ENCODE data around the gene SLC1A2.

SLC1A2 gene

DNA sequence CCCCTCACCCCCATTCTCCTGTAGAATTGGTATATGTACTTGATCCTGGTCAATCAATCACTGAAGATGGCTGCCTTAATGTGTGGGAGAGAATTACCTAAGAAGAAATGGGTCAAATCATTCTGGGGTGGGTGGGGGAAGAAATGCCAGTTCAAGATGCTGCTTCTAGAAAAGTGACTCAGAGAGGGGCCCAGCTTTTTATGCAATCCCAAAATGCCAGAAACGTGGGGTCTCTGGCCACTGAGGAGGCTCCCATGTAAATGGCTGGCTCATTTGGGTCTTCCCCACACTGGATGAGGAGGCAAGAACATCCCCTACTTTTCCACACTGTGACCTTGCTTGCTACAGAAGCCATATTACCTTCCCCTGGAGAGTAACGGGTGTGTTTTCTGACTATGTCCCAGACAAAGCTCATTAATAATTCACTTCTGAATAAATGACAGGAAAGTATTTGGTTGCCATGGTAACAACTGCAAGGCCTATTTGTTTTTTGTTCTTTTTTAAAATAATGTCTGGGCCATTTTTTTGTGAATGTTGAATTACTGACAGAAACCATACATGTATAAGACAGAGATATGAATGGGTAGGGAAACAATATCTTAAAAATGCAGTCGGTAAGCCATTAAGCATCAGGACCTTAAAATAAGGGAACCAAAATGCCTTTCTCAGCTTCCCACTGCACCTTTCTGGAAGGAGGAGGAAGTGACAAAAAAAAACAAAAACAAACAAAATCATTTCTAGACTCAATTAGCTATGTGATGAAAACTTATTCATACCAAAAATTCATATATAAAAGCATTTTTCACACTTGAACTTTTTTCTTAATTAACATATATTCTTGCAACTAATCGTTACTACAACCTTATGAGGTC, 32.0 kb downstream of the SLC1A2 start:
- Histone ChIP-seq H3K79me2 (ENCODE audit: insufficient read depth, low read length) (no peaks in the 10 kb centered on the region), H4K20me1 (ENCODE audit: low read depth, low read length) (no peaks in the 10 kb centered on the region), H3K36me3 (ENCODE audit: low read length) (no peaks in the 10 kb centered on the region), H3K9ac (ENCODE audit: low read length) (no peak overlapping the region), H3F3A (ENCODE audit: insufficient read depth) (no peaks in the 10 kb centered on the region), H3K9me3 (ENCODE audit: insufficient read depth, low read length) (no peaks in the 10 kb centered on the region), H3K4me2 (ENCODE audit: low read depth, low read length, poor library complexity, severe bottlenecking) (no peak overlapping the region), H2AFZ (ENCODE audit: low read depth, low read length, severe bottlenecking) (no peak overlapping the region), H3K27me3 (ENCODE audit: low read length) (no peaks in the 10 kb centered on the region), H3K9me2 (replicated peaks; ENCODE audit: insufficient read depth, low read length) (no peaks in the 10 kb centered on the region), H3K4me3 (ENCODE audit: insufficient read depth, low read length, poor library complexity, severe bottlenecking) (no peak overlapping the region), H3K27ac (ENCODE audit: low read depth, low read length) (no peak overlapping the region)
- TF ChIP-seq EZH2phosphoT487 (conservative IDR thresholded peaks at IDR 0.05; ENCODE audit: low read length): no peak
- TF ChIP-seq, protein P1, sequence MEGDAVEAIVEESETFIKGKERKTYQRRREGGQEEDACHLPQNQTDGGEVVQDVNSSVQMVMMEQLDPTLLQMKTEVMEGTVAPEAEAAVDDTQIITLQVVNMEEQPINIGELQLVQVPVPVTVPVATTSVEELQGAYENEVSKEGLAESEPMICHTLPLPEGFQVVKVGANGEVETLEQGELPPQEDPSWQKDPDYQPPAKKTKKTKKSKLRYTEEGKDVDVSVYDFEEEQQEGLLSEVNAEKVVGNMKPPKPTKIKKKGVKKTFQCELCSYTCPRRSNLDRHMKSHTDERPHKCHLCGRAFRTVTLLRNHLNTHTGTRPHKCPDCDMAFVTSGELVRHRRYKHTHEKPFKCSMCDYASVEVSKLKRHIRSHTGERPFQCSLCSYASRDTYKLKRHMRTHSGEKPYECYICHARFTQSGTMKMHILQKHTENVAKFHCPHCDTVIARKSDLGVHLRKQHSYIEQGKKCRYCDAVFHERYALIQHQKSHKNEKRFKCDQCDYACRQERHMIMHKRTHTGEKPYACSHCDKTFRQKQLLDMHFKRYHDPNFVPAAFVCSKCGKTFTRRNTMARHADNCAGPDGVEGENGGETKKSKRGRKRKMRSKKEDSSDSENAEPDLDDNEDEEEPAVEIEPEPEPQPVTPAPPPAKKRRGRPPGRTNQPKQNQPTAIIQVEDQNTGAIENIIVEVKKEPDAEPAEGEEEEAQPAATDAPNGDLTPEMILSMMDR (IDR thresholded peaks at IDR 0.05; ENCODE audit: insufficient read depth, low read length, poor library complexity, severe bottlenecking): no peak

DNA sequence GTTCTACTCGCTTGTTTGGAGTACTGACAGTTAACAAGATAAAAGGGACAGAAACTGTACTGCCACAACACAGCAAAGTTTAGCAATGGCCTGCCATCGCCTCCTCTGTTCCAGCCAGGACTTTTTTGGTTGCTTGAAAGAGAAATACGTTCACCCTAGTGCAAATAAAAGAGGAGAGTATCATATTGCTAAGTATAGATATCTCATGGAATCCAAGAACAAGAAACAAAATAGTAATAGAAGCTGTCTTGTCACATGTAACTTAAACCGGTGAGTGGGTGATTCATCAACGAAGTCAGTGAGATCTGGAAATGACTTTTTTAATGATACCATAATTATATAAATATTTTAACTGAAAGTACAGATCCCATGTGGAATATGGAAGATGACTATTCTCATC, 35.4 kb downstream of the SLC1A2 start:
- TF ChIP-seq, protein P1 (IDR thresholded peaks at IDR 0.05; ENCODE audit: insufficient read depth, low read length, poor library complexity, severe bottlenecking): no peak
- TF ChIP-seq EZH2phosphoT487 (conservative IDR thresholded peaks at IDR 0.05; ENCODE audit: low read length): no peak
- Histone ChIP-seq H3F3A (ENCODE audit: insufficient read depth) (no peaks in the 10 kb centered on the region), H3K79me2 (ENCODE audit: insufficient read depth, low read length) (no peaks in the 10 kb centered on the region), H3K27me3 (ENCODE audit: low read length) (no peaks in the 10 kb centered on the region), H3K9ac (ENCODE audit: low read length) (no peak overlapping the region), H3K36me3 (ENCODE audit: low read length) (no peaks in the 10 kb centered on the region), H4K20me1 (ENCODE audit: low read depth, low read length) (no peaks in the 10 kb centered on the region), H3K4me2 (ENCODE audit: low read depth, low read length, poor library complexity, severe bottlenecking) (no peak overlapping the region), H3K9me2 (replicated peaks; ENCODE audit: insufficient read depth, low read length) (no peaks in the 10 kb centered on the region), H3K27ac (ENCODE audit: low read depth, low read length) (no peak overlapping the region), H3K4me3 (ENCODE audit: insufficient read depth, low read length, poor library complexity, severe bottlenecking) (no peak overlapping the region), H3K9me3 (ENCODE audit: insufficient read depth, low read length) (no peaks in the 10 kb centered on the region), H2AFZ (ENCODE audit: low read depth, low read length, severe bottlenecking) (no peak overlapping the region)

DNA sequence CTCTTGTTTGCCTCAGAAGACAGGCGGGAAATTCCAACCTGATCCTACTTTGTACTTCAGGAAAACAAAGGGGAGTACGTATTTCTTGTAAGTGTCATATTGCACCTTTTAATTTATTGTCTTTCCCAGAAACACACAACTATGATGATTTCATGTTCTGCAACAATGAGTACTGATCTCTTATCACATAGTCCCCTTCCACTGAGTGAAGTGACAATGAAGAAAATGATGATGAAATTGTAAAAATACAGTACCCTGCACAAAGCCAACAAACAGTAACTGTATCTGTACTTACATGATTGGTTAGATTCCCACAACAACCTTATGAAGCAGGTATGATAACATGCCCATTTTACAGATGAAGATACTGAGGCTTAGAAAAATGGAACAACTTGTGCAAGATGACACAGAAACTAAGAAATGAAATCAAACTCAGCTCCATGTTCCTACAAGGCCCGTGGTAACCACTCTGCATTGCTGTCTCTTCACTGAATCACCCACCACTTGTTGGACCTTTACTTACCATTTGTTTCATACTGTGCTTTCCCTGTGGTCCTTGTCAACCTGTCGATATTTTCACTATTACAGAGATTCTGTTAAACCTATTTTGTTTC, 37.5 kb downstream of the SLC1A2 start:
- Histone ChIP-seq H3K4me2 (ENCODE audit: low read depth, low read length, poor library complexity, severe bottlenecking) (no peak overlapping the region), H2AFZ (ENCODE audit: low read depth, low read length, severe bottlenecking) (no peak overlapping the region), H3K36me3 (ENCODE audit: low read length) (no peaks in the 10 kb centered on the region), H3K4me3 (ENCODE audit: insufficient read depth, low read length, poor library complexity, severe bottlenecking) (no peak overlapping the region), H3K9me2 (replicated peaks; ENCODE audit: insufficient read depth, low read length) (no peaks in the 10 kb centered on the region), H3K9ac (ENCODE audit: low read length) (no peak overlapping the region), H3K79me2 (ENCODE audit: insufficient read depth, low read length) (no peaks in the 10 kb centered on the region), H3K9me3 (ENCODE audit: insufficient read depth, low read length) (no peaks in the 10 kb centered on the region), H3K27ac (ENCODE audit: low read depth, low read length) (no peak overlapping the region), H3K27me3 (ENCODE audit: low read length) (no peaks in the 10 kb centered on the region), H3F3A (ENCODE audit: insufficient read depth) (no peaks in the 10 kb centered on the region), H4K20me1 (ENCODE audit: low read depth, low read length) (no peaks in the 10 kb centered on the region)
- TF ChIP-seq EZH2phosphoT487 (conservative IDR thresholded peaks at IDR 0.05; ENCODE audit: low read length): no peak
- TF ChIP-seq, protein P1 (IDR thresholded peaks at IDR 0.05; ENCODE audit: insufficient read depth, low read length, poor library complexity, severe bottlenecking): no peak
